ENCODE results near the gene OCA2.

- TF ChIP-seq CTCF (conservative IDR thresholded peaks at IDR 0.05; ENCODE audit: low read length) (no peak), EZH2phosphoT487 (IDR thresholded peaks at IDR 0.05; ENCODE audit: borderline replicate concordance) (no peak)
Observed at GRCh38 chr15:28104326-28104725, 5.2 kb upstream of the OCA2 start.

Measured in Loucy (cell line).